GM18499 (cell line): ENCODE results near the gene LATS2.

Experiments used
- ATAC-seq: cut with Tn5 transposase; IDR thresholded peaks from one replicate; pipeline ENCODE4 v1.9.1; 2021; ENCODE audit warnings: moderate number of reproducible peaks; ENCODE audit not compliant: insufficient read depth, unreplicated experiment

Gene LATS2

GRCh38 chr13:21048901-21049698 lies 12.3 kb downstream of the LATS2 start:
- ATAC-seq, result no peak

- ATAC-seq, result no peak
Measured at GRCh38 chr13:21047591-21048282, 13.6 kb downstream of the LATS2 start.

GRCh38 chr13:21047087-21047486 lies 14.3 kb downstream of the LATS2 start:
- ATAC-seq, result no peak

- ATAC-seq, result no peak
Measured at GRCh38 chr13:21046203-21046602, 15.2 kb downstream of the LATS2 start.

GRCh38 chr13:21045100-21045499 lies 16.3 kb downstream of the LATS2 start:
- no peak for ATAC-seq

- ATAC-seq, result no peak
Measured at GRCh38 chr13:21043898-21044297, 17.5 kb downstream of the LATS2 start.

GRCh38 chr13:21040120-21040826 lies 21.1 kb downstream of the LATS2 start:
- ATAC-seq, result no peak

GRCh38 chr13:21039097-21039800 lies 22.1 kb downstream of the LATS2 start:
- no peak for ATAC-seq

- ATAC-seq, result no peak
Measured at GRCh38 chr13:21037656-21038055, 23.7 kb downstream of the LATS2 start.

GRCh38 chr13:21035498-21035897 lies 25.9 kb downstream of the LATS2 start:
- no peak for ATAC-seq

- ATAC-seq, result no peak
Measured at GRCh38 chr13:21034603-21035191, 26.7 kb downstream of the LATS2 start.

GRCh38 chr13:21033856-21034602 lies 27.4 kb downstream of the LATS2 start:
- ATAC-seq, result no peak

- ATAC-seq, result no peak
Measured at GRCh38 chr13:21033212-21033840, 28.1 kb downstream of the LATS2 start.

GRCh38 chr13:21032656-21033055 lies 28.7 kb downstream of the LATS2 start:
- no peak for ATAC-seq

GRCh38 chr13:21031594-21032275 lies 29.7 kb downstream of the LATS2 start:
- no peak for ATAC-seq

GRCh38 chr13:21025539-21025938 lies 35.8 kb downstream of the LATS2 start:
- ATAC-seq, result no peak

- ATAC-seq, result no peak
Measured at GRCh38 chr13:21022056-21022979, 39.1 kb downstream of the LATS2 start.
